DMS114 treated with DMSO at 0.1 percent for 48 hours (cell line): ENCODE data around the gene PCNX1.

Source experiments
- DNase-seq: peaks from one replicate; lab custom pipeline; 2025; ENCODE audit not compliant: unreplicated experiment; lab: John Stamatoyannopoulos, UW

PCNX1 gene

GRCh38 chr14:70955543-70956480 lies 48.6 kb downstream of the PCNX1 start:
- DNase-seq = peak; percentile 7

- DNase-seq = no peak
Measured at GRCh38 chr14:70956511-70956910, 49.3 kb downstream of the PCNX1 start.

- no peak for DNase-seq
Measured at GRCh38 chr14:70957710-70958109, 50.5 kb downstream of the PCNX1 start.

GRCh38 chr14:70962935-70963334 lies 55.7 kb downstream of the PCNX1 start:
- DNase-seq = no peak

- no peak for DNase-seq
Measured at GRCh38 chr14:70964492-70964891, 57.2 kb downstream of the PCNX1 start.

GRCh38 chr14:70971560-70971959 lies 64.3 kb downstream of the PCNX1 start:
- no peak for DNase-seq

- DNase-seq = peak; percentile 56
Measured at GRCh38 chr14:70972107-70972976, 65.1 kb downstream of the PCNX1 start.

- DNase-seq = no peak
Measured at GRCh38 chr14:70976591-70976990, 69.3 kb downstream of the PCNX1 start.

GRCh38 chr14:70981000-70981952 lies 74.0 kb downstream of the PCNX1 start:
- no peak for DNase-seq

GRCh38 chr14:70982200-70982599 lies 74.9 kb downstream of the PCNX1 start:
- DNase-seq = no peak

GRCh38 chr14:70987041-70987440 lies 79.8 kb downstream of the PCNX1 start:
- DNase-seq = no peak

GRCh38 chr14:70988452-70988851 lies 81.2 kb downstream of the PCNX1 start:
- peak; percentile 59 for DNase-seq

GRCh38 chr14:70993931-70994330 lies 86.7 kb downstream of the PCNX1 start:
- DNase-seq = no peak

GRCh38 chr14:70995211-70995610 lies 88.0 kb downstream of the PCNX1 start:
- no peak for DNase-seq

- DNase-seq = no peak
Measured at GRCh38 chr14:70995671-70996070, 88.4 kb downstream of the PCNX1 start.

GRCh38 chr14:70999117-70999516 lies 91.9 kb downstream of the PCNX1 start:
- no peak for DNase-seq

GRCh38 chr14:71000091-71000490 lies 92.8 kb downstream of the PCNX1 start:
- no peak for DNase-seq

- DNase-seq = no peak
Measured at GRCh38 chr14:71001742-71002141, 94.5 kb downstream of the PCNX1 start.

GRCh38 chr14:71003156-71003555 lies 95.9 kb downstream of the PCNX1 start:
- no peak for DNase-seq

- DNase-seq = no peak
Measured at GRCh38 chr14:71004481-71004880, 97.2 kb downstream of the PCNX1 start.

- DNase-seq = no peak
Measured at GRCh38 chr14:71005076-71005475, 97.8 kb downstream of the PCNX1 start.
